ENCODE results near the gene ZNF532. TPM values are rescaled to one million over a fixed set of nuclear protein-coding genes. Genes with fewer than 3 reads are reported as not detected.
A peak's percentile ranks its signal among the peaks of the same experiment; 100 is the strongest.

Gene ZNF532
- total RNA-seq, 1 experiment from 2014 or later: 49.8 TPM

GRCh38 chr18:58856881-58857280 is 7.8 kb upstream of the ZNF532 start:
- H3K27me3 ChIP-seq (ENCODE audit: control insufficient read depth, insufficient read depth, low read length): no peaks in the 10 kb centered on the region
- in situ Hi-C loops (cut with HindIII; ENCODE audit: low pct_unique_long_range_greater_than_20kb, low sequenced_read_pairs) (no loop called here), intact Hi-C loops (cut with micrococcal nuclease; ENCODE audit: unreplicated experiment) (no loop called here)
- ChIA-PET CTCF (no interaction called here), POLR2A (no interaction called here)
- H3K36me3 ChIP-seq (ENCODE audit: control insufficient read depth, insufficient read depth, low read length): no peaks in the 10 kb centered on the region
- H3K9me3 ChIP-seq (ENCODE audit: control insufficient read depth, insufficient read depth, low read depth, low read length): no peaks in the 10 kb centered on the region
- H3K4me1 ChIP-seq (ENCODE audit: control insufficient read depth, insufficient read depth, low read length): peaks cover 25% of the 10 kb centered on the region
- H3K27ac ChIP-seq (ENCODE audit: low read length): peak overlapping the region; percentile 2; the same call in 1 of the 2 replicates
- no peak overlapping the region for H3K4me3 ChIP-seq (ENCODE audit: low read depth in 2 of 2, low read length in 2 of 2)
- ATAC-seq: no peak
- DNase-seq (ENCODE audit: low read depth, low spot score): no peak
- BruUV-seq (replicated peaks): no TSS peak
- no peak for TF ChIP-seq CTCF (IDR thresholded peaks at IDR 0.05)
- no peak for TF ChIP-seq REST (IDR thresholded peaks at IDR 0.05; ENCODE audit: insufficient read depth in 1 of 2, low read depth in 2 of 2, low read length in 1 of 2)
- TF ChIP-seq TCF7L2 (IDR thresholded peaks at IDR 0.05; ENCODE audit: low read depth, low read length): no peak
- no peak for TF ChIP-seq SIN3A (IDR thresholded peaks at IDR 0.05; ENCODE audit: borderline replicate concordance, insufficient read depth, low read depth, low read length)
- no peak for TF ChIP-seq POLR2AphosphoS5 (IDR thresholded peaks at IDR 0.05; ENCODE audit: low read depth, low read length)

- Histone ChIP-seq H3K27me3 (ENCODE audit: control insufficient read depth, insufficient read depth, low read length) (no peaks in the 10 kb centered on the region), H3K27ac (ENCODE audit: low read length) (peak overlapping the region; percentile 99), H3K9me3 (ENCODE audit: control insufficient read depth, insufficient read depth, low read depth, low read length) (no peaks in the 10 kb centered on the region), H3K4me3 (ENCODE audit: low read depth in 2 of 2, low read length in 2 of 2) (no peak overlapping the region), H3K4me1 (ENCODE audit: control insufficient read depth, insufficient read depth, low read length) (peaks cover 36% of the 10 kb centered on the region), H3K36me3 (ENCODE audit: control insufficient read depth, insufficient read depth, low read length) (no peaks in the 10 kb centered on the region)
- ChIA-PET CTCF (no interaction called here), POLR2A (no interaction called here)
- DNase-seq (ENCODE audit: low read depth, low spot score) (no peak), ATAC-seq (0 out of 2 replicates have a peak, but pooled peaks have one; percentile 18)
- in situ Hi-C loops (cut with HindIII; ENCODE audit: low pct_unique_long_range_greater_than_20kb, low sequenced_read_pairs): no loop called here
- intact Hi-C loops (cut with micrococcal nuclease; ENCODE audit: unreplicated experiment): no loop called here
- no peak for TF ChIP-seq REST (IDR thresholded peaks at IDR 0.05; ENCODE audit: insufficient read depth in 1 of 2, low read depth in 2 of 2, low read length in 1 of 2)
- TF ChIP-seq CTCF (IDR thresholded peaks at IDR 0.05): no peak
- no peak for TF ChIP-seq SIN3A (IDR thresholded peaks at IDR 0.05; ENCODE audit: borderline replicate concordance, insufficient read depth, low read depth, low read length)
- no peak for TF ChIP-seq POLR2AphosphoS5 (IDR thresholded peaks at IDR 0.05; ENCODE audit: low read depth, low read length)
- TF ChIP-seq TCF7L2 (IDR thresholded peaks at IDR 0.05; ENCODE audit: low read depth, low read length): no peak
- BruUV-seq (replicated peaks): no TSS peak
These were observed 5.8 kb upstream of the ZNF532 start for GRCh38 chr18:58858591-58859468.
